GM12892 (cell line): ENCODE data around the gene TSPAN5.
"Not testable (repeated sequence)": the region's sequence is repeated elsewhere in the genome, so short reads cannot be mapped to it uniquely, and the experiment has no call there.

Experiments used
- POLR2AphosphoS5 ChIP-seq: IDR thresholded peaks from 2 replicates; pipeline ENCODE4 v1.6.1; 2011; ENCODE audit warnings: low read depth, low read length, control low read depth
- TAF1 ChIP-seq: IDR thresholded peaks from 2 replicates; pipeline ENCODE4 v1.6.1; 2011; ENCODE audit warnings: low read depth, mild to moderate bottlenecking, control low read depth, low read length, borderline replicate concordance

- TF ChIP-seq TAF1, POLR2AphosphoS5: not testable (repeated sequence)
These were observed 47.2 kb upstream of the TSPAN5 start for GRCh38 chr4:98705586-98705985.
